ENCODE data around the gene CD207. TPM values are rescaled to one million over a fixed set of nuclear protein-coding genes. Genes with fewer than 3 reads are reported as not detected.

Gene CD207
- total RNA-seq, 1 donor from 2014 or later, result not detected

GRCh38 chr2:70861777-70862625 lies 26.4 kb upstream of the CD207 start:
- Mint-ChIP-seq H3K4me3 (no peak overlapping the region), H3K4me1 (peaks cover 3% of the 10 kb centered on the region), H3K27ac (no peak overlapping the region), H3K27me3 (ENCODE audit: insufficient read depth, low read depth) (peaks cover 39% of the 10 kb centered on the region), H3K9me3 (peaks cover 3% of the 10 kb centered on the region), H3K36me3 (no peaks in the 10 kb centered on the region)
- Histone ChIP-seq H3F3A (ENCODE audit: low read depth) (no peaks in the 10 kb centered on the region), H3K4me3 (no peak overlapping the region), H3K9me3 (ENCODE audit: low read depth) (no peaks in the 10 kb centered on the region), H3K36me3 (no peaks in the 10 kb centered on the region), H3K27ac (no peak overlapping the region), H2AFZ (replicated peaks) (no peak overlapping the region), H4K20me1 (ENCODE audit: low read depth) (no peaks in the 10 kb centered on the region), H3K27me3 (peaks cover 100% of the 10 kb centered on the region), H3K79me2 (ENCODE audit: low read depth) (no peaks in the 10 kb centered on the region), H3K4me1 (no peaks in the 10 kb centered on the region), H3K9ac (no peak overlapping the region), H3K4me2 (no peak overlapping the region)
- peak; percentile 91 for DNase-seq (ENCODE audit: low spot score)
- no peak for TF ChIP-seq EZH2phosphoT487 (IDR thresholded peaks at IDR 0.05)
- TF ChIP-seq CTCF (IDR thresholded peaks at IDR 0.05), result peak; percentile 100
- TF ChIP-seq EZH2 (IDR thresholded peaks at IDR 0.05), result peak; percentile 53

GRCh38 chr2:70855667-70856066 lies 20.1 kb upstream of the CD207 start:
- Mint-ChIP-seq H3K9me3 (no peaks in the 10 kb centered on the region), H3K4me3 (no peak overlapping the region), H3K27ac (no peak overlapping the region), H3K36me3 (no peaks in the 10 kb centered on the region), H3K27me3 (ENCODE audit: insufficient read depth, low read depth) (peaks cover 12% of the 10 kb centered on the region), H3K4me1 (peaks cover under 1% of the 10 kb centered on the region)
- Histone ChIP-seq H3K36me3 (no peaks in the 10 kb centered on the region), H3K79me2 (ENCODE audit: low read depth) (no peaks in the 10 kb centered on the region), H3K9me3 (ENCODE audit: low read depth) (no peaks in the 10 kb centered on the region), H3K9ac (no peak overlapping the region), H4K20me1 (ENCODE audit: low read depth) (no peaks in the 10 kb centered on the region), H3K4me3 (no peak overlapping the region), H2AFZ (replicated peaks) (no peak overlapping the region), H3K4me2 (no peak overlapping the region), H3K27ac (no peak overlapping the region), H3K27me3 (peaks cover 41% of the 10 kb centered on the region), H3K4me1 (peaks cover 4% of the 10 kb centered on the region), H3F3A (ENCODE audit: low read depth) (no peaks in the 10 kb centered on the region)
- no peak for TF ChIP-seq CTCF (IDR thresholded peaks at IDR 0.05)
- TF ChIP-seq EZH2phosphoT487 (IDR thresholded peaks at IDR 0.05), result no peak
- no peak for TF ChIP-seq EZH2 (IDR thresholded peaks at IDR 0.05)
- no peak for DNase-seq (ENCODE audit: low spot score)

GRCh38 chr2:70854411-70854810 lies 18.8 kb upstream of the CD207 start:
- Histone ChIP-seq H3K9ac (no peak overlapping the region), H3K9me3 (ENCODE audit: low read depth) (no peaks in the 10 kb centered on the region), H3K4me2 (no peak overlapping the region), H3K36me3 (no peaks in the 10 kb centered on the region), H3F3A (ENCODE audit: low read depth) (no peaks in the 10 kb centered on the region), H2AFZ (replicated peaks) (no peak overlapping the region), H4K20me1 (ENCODE audit: low read depth) (no peaks in the 10 kb centered on the region), H3K27ac (no peak overlapping the region), H3K27me3 (peaks cover 35% of the 10 kb centered on the region), H3K4me1 (peaks cover 4% of the 10 kb centered on the region), H3K4me3 (no peak overlapping the region), H3K79me2 (ENCODE audit: low read depth) (no peaks in the 10 kb centered on the region)
- Mint-ChIP-seq H3K4me1 (peaks cover 3% of the 10 kb centered on the region), H3K9me3 (no peaks in the 10 kb centered on the region), H3K4me3 (no peak overlapping the region), H3K36me3 (no peaks in the 10 kb centered on the region), H3K27me3 (ENCODE audit: insufficient read depth, low read depth) (peaks cover 6% of the 10 kb centered on the region), H3K27ac (no peak overlapping the region)
- TF ChIP-seq EZH2phosphoT487 (IDR thresholded peaks at IDR 0.05), result no peak
- TF ChIP-seq CTCF (IDR thresholded peaks at IDR 0.05), result no peak
- TF ChIP-seq EZH2 (IDR thresholded peaks at IDR 0.05), result no peak
- DNase-seq (ENCODE audit: low spot score), result no peak
